Fibroblast of lung (primary cell): ENCODE data around the gene ZNF479. TPM values are rescaled to one million over a fixed set of nuclear protein-coding genes. Genes with fewer than 3 reads are reported as not detected.

Experiments used
- DNase-seq, 2 donors: peaks; one replicate each; pipeline versions ENCODE4 v3.0.0 to v3.0.0-alpha.2; 2010; ENCODE audit warnings: low read depth in 2 of 2
- H2AFZ ChIP-seq: 2 replicates; pipeline ENCODE4 v1.5.1; 2012; ENCODE audit warnings: low read length, control low read depth, inconsistent platforms
- H3K27ac ChIP-seq: 2 replicates; pipeline ENCODE4 v1.5.1; 2011; ENCODE audit warnings: low read length, control low read depth; ENCODE audit not compliant: insufficient read depth
- H3K27me3 ChIP-seq: 2 replicates; pipeline ENCODE4 v1.5.1; 2011; ENCODE audit warnings: mild to moderate bottlenecking, low read length; ENCODE audit not compliant: control insufficient read depth, insufficient read depth
- H3K36me3 ChIP-seq: 2 replicates; pipeline ENCODE4 v1.5.1; 2011; ENCODE audit warnings: low read length; ENCODE audit not compliant: control insufficient read depth, insufficient read depth
- H3K4me1 ChIP-seq: 2 replicates; pipeline ENCODE4 v1.5.1; 2011; ENCODE audit warnings: low read length; ENCODE audit not compliant: control insufficient read depth, insufficient read depth; ENCODE audit errors: extremely low read depth
- H3K4me2 ChIP-seq: 2 replicates; pipeline ENCODE4 v1.5.1; 2011; ENCODE audit warnings: low read length, control low read depth; ENCODE audit not compliant: insufficient read depth; ENCODE audit errors: extremely low read depth
- H3K4me3 ChIP-seq, 4 experiments: fragments of 200-600 bp in 1 of 4; sonication (generic) in 1 of 4; replicated peaks in 1 of 4; 2 replicates each; pipeline ENCODE4 v1.5.1; 2011 to 2016; ENCODE audit warnings: low read length in 4 of 4, low read depth in 3 of 4, mild to moderate bottlenecking in 3 of 4, control low read depth in 2 of 4, inconsistent platforms in 1 of 4, mixed read lengths in 1 of 4; ENCODE audit not compliant: insufficient read depth in 1 of 4; ENCODE audit errors: control extremely low read depth in 1 of 4
- H3K79me2 ChIP-seq: 2 replicates; pipeline ENCODE4 v1.5.1; 2012; ENCODE audit warnings: mild to moderate bottlenecking, low read length, inconsistent platforms; ENCODE audit not compliant: control insufficient read depth, insufficient read depth
- H3K9ac ChIP-seq: 2 replicates; pipeline ENCODE4 v1.5.1; 2011; ENCODE audit warnings: mild to moderate bottlenecking, low read length, control low read depth; ENCODE audit not compliant: insufficient read depth
- H3K9me3 ChIP-seq: 2 replicates; pipeline ENCODE4 v1.5.1; 2012; ENCODE audit warnings: low read depth, low read length; ENCODE audit not compliant: control insufficient read depth, insufficient read depth
- H4K20me1 ChIP-seq: 2 replicates; pipeline ENCODE4 v1.5.1; 2011; ENCODE audit warnings: low read length; ENCODE audit not compliant: control insufficient read depth, insufficient read depth; ENCODE audit errors: extremely low read depth
- EZH2 ChIP-seq: IDR thresholded peaks from 2 replicates; pipeline ENCODE4 v1.5.1; 2012; ENCODE audit warnings: low read length, control low read depth, mild to moderate bottlenecking; ENCODE audit errors: missing control alignments
- polyA plus RNA-seq, 2 donors: library from polyadenylated mRNA; depleted of rRNA in 1 of 2; stranded (reverse) in 1 of 2; unstranded in 1 of 2; fragments of >200 nt; gene quantifications; 2 replicates each; pipeline ENCODE4 v1.2.1, GENCODE V29; 2011 to 2012; ENCODE audit warnings: missing spikeins in 1 of 2
- total RNA-seq: library from RNA; depleted of rRNA; stranded (reverse); fragments of >200 nt; gene quantifications from 2 replicates; pipeline ENCODE4 v1.2.1, GENCODE V29; 2014
- TF ChIP-seq, protein P1 (sequence below), 2 donors: IDR thresholded peaks in 1 of 2; conservative IDR thresholded peaks in 1 of 2; 1 replicate in 1 of 2; 2 replicates in 1 of 2; pipeline ENCODE4 v1.5.1; 2011 to 2012; ENCODE audit warnings: low read length in 2 of 2, control low read depth in 1 of 2, inconsistent platforms in 1 of 2, low read depth in 1 of 2, mild to moderate bottlenecking in 1 of 2

ZNF479 gene
- total and polyA plus RNA-seq, 2 donors (not counting 1 experiment from before 2014, with no cell fraction given), result not detected

DNA sequence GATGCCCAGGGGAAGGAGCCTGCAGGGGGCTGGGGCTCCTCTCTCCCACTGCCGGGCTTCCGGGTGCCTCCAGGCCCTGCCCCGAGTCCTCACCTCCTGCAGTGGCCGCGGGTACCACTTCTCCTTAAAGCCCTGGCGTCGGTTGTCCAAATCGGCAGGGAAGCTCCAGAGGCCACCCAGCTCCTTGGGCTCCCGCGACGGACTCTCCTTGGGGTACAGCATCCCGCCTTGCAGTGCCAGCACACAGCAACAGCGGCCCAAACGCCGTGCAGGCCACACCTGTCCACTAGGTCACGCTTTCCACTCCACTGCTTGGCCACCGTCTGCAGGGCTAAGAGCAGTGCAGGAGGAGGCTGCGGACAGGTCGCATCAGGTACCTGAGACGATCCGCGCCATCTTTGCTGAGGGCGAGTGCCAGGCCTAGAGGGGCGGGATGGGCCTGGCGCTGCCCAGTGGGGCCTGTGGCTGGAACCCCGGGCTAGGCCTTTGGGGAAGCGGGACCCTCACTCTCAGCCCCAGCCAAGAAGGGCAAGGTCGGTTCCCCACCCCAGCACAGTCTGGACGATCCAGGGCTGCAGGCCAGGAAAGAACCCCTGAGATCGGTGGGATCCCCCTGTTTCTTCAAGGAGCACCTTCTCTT lies 47.7 kb upstream of the ZNF479 start:
- no peak overlapping the region for H3K4me2 ChIP-seq
- TF ChIP-seq EZH2, result no peak
- TF ChIP-seq, protein P1, sequence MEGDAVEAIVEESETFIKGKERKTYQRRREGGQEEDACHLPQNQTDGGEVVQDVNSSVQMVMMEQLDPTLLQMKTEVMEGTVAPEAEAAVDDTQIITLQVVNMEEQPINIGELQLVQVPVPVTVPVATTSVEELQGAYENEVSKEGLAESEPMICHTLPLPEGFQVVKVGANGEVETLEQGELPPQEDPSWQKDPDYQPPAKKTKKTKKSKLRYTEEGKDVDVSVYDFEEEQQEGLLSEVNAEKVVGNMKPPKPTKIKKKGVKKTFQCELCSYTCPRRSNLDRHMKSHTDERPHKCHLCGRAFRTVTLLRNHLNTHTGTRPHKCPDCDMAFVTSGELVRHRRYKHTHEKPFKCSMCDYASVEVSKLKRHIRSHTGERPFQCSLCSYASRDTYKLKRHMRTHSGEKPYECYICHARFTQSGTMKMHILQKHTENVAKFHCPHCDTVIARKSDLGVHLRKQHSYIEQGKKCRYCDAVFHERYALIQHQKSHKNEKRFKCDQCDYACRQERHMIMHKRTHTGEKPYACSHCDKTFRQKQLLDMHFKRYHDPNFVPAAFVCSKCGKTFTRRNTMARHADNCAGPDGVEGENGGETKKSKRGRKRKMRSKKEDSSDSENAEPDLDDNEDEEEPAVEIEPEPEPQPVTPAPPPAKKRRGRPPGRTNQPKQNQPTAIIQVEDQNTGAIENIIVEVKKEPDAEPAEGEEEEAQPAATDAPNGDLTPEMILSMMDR (conservative IDR thresholded peaks at IDR 0.05 in 1 of 2, IDR thresholded peaks at IDR 0.05 in 1 of 2; ENCODE audit: low read depth in 1 of 2, low read length in 2 of 2), result no peak

DNA sequence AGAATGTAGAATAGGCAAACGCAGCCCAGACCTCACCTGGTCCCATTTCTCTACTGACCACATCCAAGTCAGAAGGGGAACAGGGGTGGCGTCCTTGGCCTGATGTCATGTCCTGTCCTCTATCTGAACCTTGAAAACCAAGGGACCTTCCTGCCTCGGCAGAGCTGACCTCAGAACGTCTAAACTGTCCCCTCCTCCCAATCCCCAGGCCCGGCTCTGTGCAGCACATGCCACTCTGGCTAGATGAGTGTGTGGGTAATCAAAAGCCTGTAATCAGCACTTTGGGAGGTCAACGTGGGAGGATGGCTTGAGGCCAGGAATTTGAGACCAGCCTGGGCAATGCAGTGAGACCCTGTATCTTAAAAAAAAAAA lies 46.5 kb upstream of the ZNF479 start:
- TF ChIP-seq, protein P1 (conservative IDR thresholded peaks at IDR 0.05 in 1 of 2, IDR thresholded peaks at IDR 0.05 in 1 of 2; ENCODE audit: low read depth in 1 of 2, low read length in 2 of 2), result no peak
- no peak for TF ChIP-seq EZH2
- no peak overlapping the region for H3K27ac ChIP-seq
- H3K79me2 ChIP-seq, result no peaks in the 10 kb centered on the region
- no peaks in the 10 kb centered on the region for H3K36me3 ChIP-seq
- H3K4me3 ChIP-seq, result no peak overlapping the region
- no peaks in the 10 kb centered on the region for H3K4me1 ChIP-seq
- no peak for DNase-seq
- no peaks in the 10 kb centered on the region for H3K27me3 ChIP-seq
- no peak overlapping the region for H3K4me2 ChIP-seq
- no peaks in the 10 kb centered on the region for H4K20me1 ChIP-seq
- H2AFZ ChIP-seq, result no peak overlapping the region
- no peak overlapping the region for H3K9ac ChIP-seq
- H3K9me3 ChIP-seq, result no peaks in the 10 kb centered on the region

More for the DNA sequence above, 47.7 kb upstream of the ZNF479 start:
- Histone ChIP-seq H2AFZ (no peak overlapping the region), H4K20me1 (no peaks in the 10 kb centered on the region), H3K27me3 (no peaks in the 10 kb centered on the region), H3K4me3 (no peak overlapping the region), H3K9ac (no peak overlapping the region), H3K27ac (no peak overlapping the region), H3K4me1 (no peaks in the 10 kb centered on the region), H3K36me3 (no peaks in the 10 kb centered on the region), H3K9me3 (no peaks in the 10 kb centered on the region), H3K79me2 (no peaks in the 10 kb centered on the region)
- no peak for DNase-seq

DNA sequence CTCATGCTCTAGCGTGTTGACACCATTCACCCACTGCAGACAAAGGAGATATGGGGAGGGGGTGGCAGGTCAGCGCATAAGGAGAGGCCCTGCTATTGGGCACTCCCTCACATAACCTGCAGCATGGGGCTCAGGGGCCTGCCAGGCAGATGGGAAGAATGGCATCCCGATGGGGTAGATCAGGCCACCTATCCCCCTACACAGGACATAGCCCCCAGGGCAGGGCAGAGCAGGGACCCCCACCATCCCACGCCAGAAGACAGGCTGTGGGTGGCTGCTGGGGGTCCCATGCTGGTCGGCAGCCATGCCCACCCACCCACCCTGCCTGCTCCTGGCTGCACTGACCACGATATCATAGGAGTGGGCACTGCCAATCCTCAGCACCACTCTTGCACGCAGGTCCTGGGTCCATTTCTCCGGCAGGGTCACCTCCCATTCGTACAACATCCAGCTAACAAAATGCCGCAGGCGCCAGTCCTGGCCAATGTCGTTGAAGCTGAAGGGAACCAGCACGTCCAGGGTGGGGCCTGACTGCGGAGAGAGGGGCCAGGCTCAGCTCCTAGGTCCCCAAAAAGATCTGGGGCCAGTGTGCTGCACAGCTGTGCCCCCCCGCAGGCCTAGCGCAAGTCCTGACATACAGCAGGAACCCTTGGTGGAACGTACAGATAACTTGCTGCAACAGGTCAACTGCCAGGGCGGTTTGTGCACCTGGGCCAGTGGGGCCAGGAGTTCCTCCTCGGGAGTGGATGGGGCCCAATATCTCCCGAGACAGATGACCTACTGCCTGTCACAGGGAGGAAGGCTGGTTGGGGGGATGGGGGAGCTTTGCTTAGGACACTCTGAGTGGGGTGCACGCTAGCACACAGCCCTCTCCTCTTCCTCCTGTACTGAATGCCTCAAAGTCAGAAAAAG lies 45.9 kb upstream of the ZNF479 start:
- H3K27ac ChIP-seq, result no peak overlapping the region
- no peak overlapping the region for H3K4me2 ChIP-seq
- no peak overlapping the region for H3K9ac ChIP-seq
- TF ChIP-seq, protein P1 (conservative IDR thresholded peaks at IDR 0.05 in 1 of 2, IDR thresholded peaks at IDR 0.05 in 1 of 2; ENCODE audit: low read depth in 1 of 2, low read length in 2 of 2), result no peak
- no peak for TF ChIP-seq EZH2
- no peaks in the 10 kb centered on the region for H3K36me3 ChIP-seq
- no peaks in the 10 kb centered on the region for H3K4me1 ChIP-seq
- H4K20me1 ChIP-seq, result no peaks in the 10 kb centered on the region
- no peaks in the 10 kb centered on the region for H3K27me3 ChIP-seq
- no peak overlapping the region for H3K4me3 ChIP-seq
- no peak for DNase-seq
- no peak overlapping the region for H2AFZ ChIP-seq
- H3K9me3 ChIP-seq, result no peaks in the 10 kb centered on the region
- H3K79me2 ChIP-seq, result no peaks in the 10 kb centered on the region
